GM18909 (cell line): ENCODE measurements around the gene MAD1L1.
"Not testable (repeated sequence)": the region's sequence is repeated elsewhere in the genome, so short reads cannot be mapped to it uniquely, and the experiment has no call there.

Experiments used
- ATAC-seq: cut with Tn5 transposase; IDR thresholded peaks from one replicate; pipeline ENCODE4 v1.9.1; 2021; ENCODE audit warnings: mild to moderate bottlenecking; ENCODE audit not compliant: unreplicated experiment, poor library complexity

MAD1L1 gene

GRCh38 chr7:1941464-1942242 is 291.1 kb downstream of the MAD1L1 start:
- ATAC-seq = no peak

GRCh38 chr7:1940863-1941262 is 291.9 kb downstream of the MAD1L1 start:
- peak; percentile 25 for ATAC-seq

- peak; percentile 89 for ATAC-seq
Observed at GRCh38 chr7:1940402-1940786, 292.4 kb downstream of the MAD1L1 start.

DNA sequence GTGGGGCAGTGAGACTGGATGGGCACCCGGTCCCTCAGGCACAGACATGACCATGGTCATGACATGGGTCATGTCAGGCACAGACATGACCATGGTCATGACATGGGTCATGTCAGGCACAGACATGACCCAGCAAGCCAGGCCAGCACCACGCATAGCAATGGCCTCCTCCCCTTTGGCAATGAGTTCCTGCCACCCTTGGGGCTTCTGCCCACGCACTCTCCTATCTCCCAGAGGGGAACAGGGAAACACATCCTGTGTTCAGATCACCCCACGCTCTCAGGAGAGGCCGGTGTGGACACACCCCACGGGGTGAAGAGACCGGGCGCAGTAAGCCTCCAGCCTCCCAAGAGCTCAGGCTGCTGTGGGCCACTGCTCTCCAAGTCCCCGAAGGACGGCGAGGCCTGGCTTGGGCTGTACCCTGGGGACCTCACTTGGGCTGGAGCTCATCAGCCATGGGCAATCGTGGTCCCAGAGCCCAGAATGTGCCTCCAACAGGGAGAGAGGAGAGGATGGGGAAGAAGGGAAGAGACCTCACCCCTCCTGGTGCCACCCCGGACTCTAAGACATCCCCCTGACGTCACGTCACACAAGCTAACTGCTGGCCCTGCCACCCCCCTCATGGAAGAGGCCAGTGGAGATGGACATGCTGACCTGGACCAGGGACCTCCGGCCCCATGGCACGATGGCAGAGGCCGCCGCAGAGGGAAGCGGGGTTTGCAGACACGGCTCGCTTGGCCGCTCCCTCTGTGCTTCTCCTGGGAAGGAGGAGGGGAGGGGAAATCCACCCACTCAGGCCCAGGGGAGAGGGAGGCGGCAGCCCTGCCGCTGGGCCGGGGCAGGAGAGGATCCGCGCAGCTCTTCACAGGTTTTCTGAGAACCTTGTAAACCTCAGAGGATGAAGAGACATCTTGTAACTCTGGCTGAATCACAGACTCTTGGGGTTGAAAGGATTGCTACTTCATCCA is 293.0 kb downstream of the MAD1L1 start:
- ATAC-seq = peak; percentile 23

DNA sequence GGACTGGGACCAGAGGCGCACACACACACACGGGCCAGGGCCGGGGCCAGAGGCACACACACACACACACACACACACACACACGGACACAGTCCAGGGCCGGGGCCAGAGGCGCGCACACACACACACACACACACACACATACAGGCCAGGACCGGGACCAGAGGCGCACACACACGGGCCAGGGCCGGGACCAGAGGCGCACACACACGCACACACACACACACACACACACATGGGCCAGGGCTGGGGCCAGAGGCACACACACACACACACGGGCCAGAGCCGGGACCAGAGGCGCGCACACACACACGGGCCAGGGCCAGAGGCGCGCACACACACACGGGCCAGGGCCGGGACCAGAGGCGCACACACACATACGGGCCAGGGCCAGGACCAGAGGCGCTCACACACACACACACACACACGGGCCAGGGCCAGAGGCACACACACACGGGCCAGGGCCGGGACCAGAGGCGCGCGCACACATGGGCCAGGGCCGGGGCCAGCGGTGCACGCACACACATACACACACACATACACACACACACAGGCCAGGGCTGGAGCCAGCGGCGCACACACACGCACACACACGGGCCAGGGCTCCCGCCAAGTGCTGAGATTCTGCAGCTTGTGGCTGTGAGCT is 293.8 kb downstream of the MAD1L1 start:
- no peak for ATAC-seq

DNA sequence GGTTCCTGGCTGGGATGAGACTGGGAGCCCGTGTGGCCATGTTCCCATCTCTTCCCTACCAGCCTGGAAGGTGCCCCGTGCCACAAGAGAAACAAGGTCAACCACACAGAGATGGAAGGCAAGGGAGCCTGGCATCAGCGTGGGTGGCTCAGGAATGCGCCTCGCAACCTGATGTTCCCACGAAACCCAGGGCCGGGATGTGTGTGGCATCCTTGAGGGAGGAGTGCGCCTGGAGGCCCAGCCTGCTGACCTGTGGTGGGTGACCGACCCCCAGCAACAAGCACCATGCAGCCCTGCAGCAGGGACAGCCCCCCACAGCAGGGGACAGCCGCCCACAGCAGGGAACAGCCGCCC is 295.5 kb downstream of the MAD1L1 start:
- ATAC-seq = no peak

DNA sequence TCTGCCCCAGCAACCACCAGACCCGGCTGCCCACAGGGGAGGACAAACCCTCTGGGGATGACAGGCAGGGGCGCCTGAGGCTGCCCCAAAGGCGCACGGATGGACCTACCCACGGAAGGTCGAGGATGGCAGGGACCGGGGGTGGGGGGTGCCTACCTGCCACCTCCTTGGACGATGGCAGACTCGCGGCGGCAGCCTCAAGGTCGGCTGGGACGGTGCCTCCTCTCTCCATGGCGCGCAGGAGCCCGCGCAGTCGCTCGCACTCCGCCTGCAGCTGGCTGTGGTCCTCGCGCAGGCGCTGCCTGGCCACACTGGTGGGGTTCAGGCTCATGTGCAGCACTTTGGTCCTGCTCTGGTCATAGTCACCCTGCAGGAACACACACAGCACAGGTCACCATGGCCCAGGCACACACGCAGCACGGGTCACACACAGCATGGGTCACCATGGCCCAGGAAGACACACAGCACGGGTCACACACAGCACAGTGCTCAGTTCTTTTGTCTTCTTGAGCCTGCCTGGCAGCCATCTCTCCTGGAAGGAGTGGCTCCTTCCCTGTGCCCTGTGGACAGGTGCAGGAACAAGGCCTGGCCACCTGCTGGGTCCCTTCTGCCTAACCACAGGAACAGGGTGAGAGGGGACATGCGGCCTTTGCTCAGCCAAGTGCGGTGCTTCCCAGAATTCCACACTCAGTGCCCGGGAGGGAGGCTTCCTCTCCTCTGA is 296.1 kb downstream of the MAD1L1 start:
- no peak for ATAC-seq

GRCh38 chr7:1936006-1936310 is 296.8 kb downstream of the MAD1L1 start:
- no peak for ATAC-seq

GRCh38 chr7:1935176-1936005 is 297.4 kb downstream of the MAD1L1 start:
- no peak for ATAC-seq

GRCh38 chr7:1934756-1935155 is 298.0 kb downstream of the MAD1L1 start:
- ATAC-seq = no peak

DNA sequence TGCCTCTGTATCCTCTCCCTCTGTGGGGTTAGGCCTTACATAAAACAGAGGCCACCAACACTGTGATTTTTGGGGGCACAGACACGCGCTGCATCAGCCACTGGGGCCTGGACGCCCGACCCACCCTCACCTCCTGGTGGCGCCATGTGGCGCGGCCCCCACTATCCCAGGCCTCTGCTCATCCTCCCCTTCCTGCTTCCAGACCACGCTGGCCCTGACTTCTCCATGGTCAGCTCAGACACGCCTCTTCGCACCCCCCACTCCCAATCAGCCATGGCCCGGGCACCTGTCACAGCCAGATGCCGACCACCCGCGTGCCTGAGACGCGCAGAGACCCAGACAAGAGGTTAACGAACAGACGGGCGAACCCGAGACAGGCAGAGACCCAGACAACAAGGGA is 298.7 kb downstream of the MAD1L1 start:
- ATAC-seq = no peak

DNA sequence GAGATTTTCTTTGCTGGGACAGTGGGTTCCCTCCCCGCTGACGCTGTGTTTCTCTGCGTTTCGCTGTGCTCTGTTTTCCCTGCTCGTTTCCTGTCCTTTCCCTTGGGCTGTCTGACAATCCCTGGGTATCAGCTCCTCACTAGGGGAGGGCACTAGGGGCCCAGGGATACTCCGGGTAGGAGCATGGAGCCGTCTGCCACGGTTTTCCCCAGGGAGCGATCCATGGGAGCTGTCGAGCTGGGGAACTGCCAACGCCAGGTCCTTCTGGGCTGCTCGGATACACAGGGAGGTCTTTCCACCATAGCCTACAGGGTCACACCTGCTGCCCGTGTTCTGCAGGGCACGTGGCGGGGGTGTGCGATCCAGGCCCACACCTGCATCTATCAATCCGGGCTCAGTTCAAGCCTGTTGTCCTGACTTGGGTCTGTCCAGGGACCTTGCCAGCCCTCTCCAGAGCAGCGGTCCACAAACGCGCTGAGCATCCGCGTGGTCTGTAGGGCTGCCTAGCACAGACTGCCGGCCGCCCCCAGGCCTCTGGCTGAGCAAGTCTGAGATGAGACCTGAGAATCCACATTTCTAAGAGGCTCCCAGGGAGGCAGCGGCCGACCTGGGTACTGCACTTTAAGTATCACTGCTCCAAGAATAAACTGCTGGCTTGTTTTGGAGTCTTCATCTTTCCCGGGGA is 299.5 kb downstream of the MAD1L1 start:
- ATAC-seq = no peak

DNA sequence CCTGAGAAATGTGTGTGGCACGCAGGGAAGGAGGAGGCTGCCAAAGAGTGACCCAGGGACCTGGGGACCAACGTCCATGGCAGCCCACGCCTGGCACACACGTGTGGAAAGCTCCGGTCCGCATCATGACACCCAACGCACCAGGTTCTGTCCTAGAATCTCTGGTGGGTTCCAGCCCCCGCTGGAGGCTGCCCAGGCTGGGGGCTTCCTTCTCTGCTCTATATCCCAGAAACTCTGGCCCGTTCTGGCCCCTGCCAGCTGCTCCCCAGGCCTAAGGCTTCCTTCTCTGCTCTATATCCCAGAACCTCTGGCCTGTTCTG is 300.8 kb downstream of the MAD1L1 start:
- no peak for ATAC-seq

DNA sequence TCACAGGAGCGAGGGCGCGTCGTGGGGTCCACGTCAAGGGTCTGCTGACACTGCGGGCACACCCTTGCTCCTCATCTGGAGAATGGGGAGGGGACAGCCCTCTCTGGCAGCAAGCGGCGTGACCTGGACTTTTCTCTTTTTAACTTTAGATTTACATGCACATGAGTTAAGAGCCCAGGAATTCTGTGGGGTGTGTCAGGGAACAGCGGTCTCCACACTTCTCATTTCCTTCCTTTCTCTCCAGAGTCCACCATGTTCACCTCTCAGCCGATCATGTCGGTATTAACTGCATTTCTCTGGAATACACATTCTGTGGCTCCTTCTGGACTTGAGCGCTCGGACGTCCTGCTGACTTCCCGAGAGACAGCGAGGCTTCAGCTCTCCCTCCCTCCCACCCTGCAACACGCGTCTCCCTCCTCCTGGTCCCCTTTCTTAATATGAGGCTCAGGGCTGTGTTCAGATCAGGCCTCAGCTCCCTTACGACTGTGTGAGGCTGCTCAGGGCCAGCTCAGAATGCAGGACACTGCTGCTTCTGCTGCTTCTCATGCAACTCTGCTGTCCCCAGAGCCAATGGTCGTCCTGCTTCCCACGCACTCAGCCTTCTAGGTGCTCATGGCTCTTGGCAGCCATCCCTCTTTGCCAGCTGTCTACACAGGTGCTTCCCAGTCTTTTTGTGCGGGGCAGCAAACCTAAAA is 301.3 kb downstream of the MAD1L1 start:
- ATAC-seq = no peak

- no peak for ATAC-seq
Observed at GRCh38 chr7:1930381-1931065, 302.2 kb downstream of the MAD1L1 start.

DNA sequence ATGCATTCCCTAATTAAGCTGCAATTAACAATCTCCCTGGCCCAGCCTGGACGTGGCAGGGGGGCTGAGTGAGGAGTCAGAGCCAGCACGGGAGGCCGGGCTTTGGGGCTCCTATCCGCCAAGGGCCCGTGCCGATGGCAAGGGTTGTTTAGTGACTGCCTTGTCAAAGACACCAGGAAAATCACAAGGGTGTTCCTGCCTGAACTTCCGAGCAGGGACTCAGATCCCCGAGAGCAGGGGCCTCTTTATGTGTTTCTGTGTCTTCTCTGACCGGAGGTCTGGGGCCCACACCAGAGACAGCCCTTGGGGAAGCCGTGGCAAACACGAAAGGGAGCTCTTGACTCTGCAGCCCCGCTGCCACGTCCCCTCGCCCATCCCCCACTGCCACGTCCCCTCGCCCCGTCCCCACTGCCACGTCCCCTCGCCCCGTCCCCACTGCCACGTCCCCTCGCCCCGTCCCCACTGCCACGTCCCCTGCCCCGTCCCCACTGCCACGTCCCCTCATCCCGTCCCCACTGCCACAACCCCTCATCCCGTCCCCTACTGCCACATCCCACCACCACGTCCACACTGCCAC is 303.3 kb downstream of the MAD1L1 start:
- ATAC-seq = not testable (repeated sequence)

GRCh38 chr7:1928645-1929348 is 303.9 kb downstream of the MAD1L1 start:
- ATAC-seq = no peak
